ENCODE results near the gene EPHX1. TPM values are rescaled to one million over a fixed set of nuclear protein-coding genes. Genes with fewer than 3 reads are reported as not detected.

Gene EPHX1
- total and polyA plus RNA-seq, 2 donors (not counting 1 experiment from before 2014, with no cell fraction given) = 0.75 to 4.2 TPM

GRCh38 chr1:225881959-225882693, 72.2 kb downstream of the EPHX1 start, which contains the start of gene TMEM63A:
Gene TMEM63A (minus strand): TSS chr1:225882380. CDS start chr1:225877580, 4,800 bp downstream.
- intact Hi-C loops (cut with micrococcal nuclease) = loop anchor here (1.0 to 5.0 kb wide), 5 partner anchors 15 to 105 kb away; partner anchors contain the start of genes PYCR2 and SRP9
- Histone ChIP-seq H3K27ac (ENCODE audit: low read length in 2 of 2) (peak within 1 kb of the TSS; percentile 51 to 74), H3K9ac (ENCODE audit: low read length) (peak within 1 kb of the TSS; percentile 88), H3K79me2 (ENCODE audit: control insufficient read depth, insufficient read depth, low read length) (peaks cover 63% of the 10 kb centered on the region), H3K9me3 (ENCODE audit: control extremely low read depth in 1 of 3, control insufficient read depth in 2 of 3, insufficient read depth in 1 of 3, low read length in 2 of 3) (no peaks in the 10 kb centered on the region), H3K36me3 (replicated peaks in 1 of 2; ENCODE audit: control extremely low read depth in 1 of 2, control insufficient read depth in 1 of 2, extremely low read depth in 1 of 2, insufficient read depth in 2 of 2, low read length in 1 of 2) (peaks cover 0 to 16% of the 10 kb centered on the region in 2 experiments), H2AFZ (ENCODE audit: insufficient read depth, low read depth, low read length, poor library complexity, severe bottlenecking) (peak within 1 kb of the TSS; percentile 89), H3K27me3 (replicated peaks in 1 of 4; ENCODE audit: control extremely low read depth in 1 of 4, control insufficient read depth in 3 of 4, insufficient read depth in 4 of 4, low read length in 3 of 4) (no peaks in the 10 kb centered on the region), H3K4me1 (ENCODE audit: control insufficient read depth in 2 of 2, insufficient read depth in 2 of 2, low read length in 2 of 2) (peaks cover 30 to 42% of the 10 kb centered on the region in 2 donors), H3K4me2 (replicated peaks; ENCODE audit: low read depth, low read length, poor library complexity, severe bottlenecking) (peak within 1 kb of the TSS; percentile 88), H4K20me1 (ENCODE audit: control insufficient read depth, insufficient read depth, low read length, poor library complexity, severe bottlenecking) (peaks cover 36% of the 10 kb centered on the region), H3K4me3 (ENCODE audit: control extremely low read depth in 1 of 5, extremely low read depth in 1 of 5, insufficient read depth in 1 of 5, low read depth in 2 of 5, low read length in 4 of 5) (peak within 1 kb of the TSS; percentile 86 to 99 (median 96))
- no peak for TF ChIP-seq EZH2 (IDR thresholded peaks at IDR 0.05; ENCODE audit: borderline replicate concordance, insufficient read depth, low read depth, low read length, poor library complexity, severe bottlenecking)
- TF ChIP-seq, protein P1, sequence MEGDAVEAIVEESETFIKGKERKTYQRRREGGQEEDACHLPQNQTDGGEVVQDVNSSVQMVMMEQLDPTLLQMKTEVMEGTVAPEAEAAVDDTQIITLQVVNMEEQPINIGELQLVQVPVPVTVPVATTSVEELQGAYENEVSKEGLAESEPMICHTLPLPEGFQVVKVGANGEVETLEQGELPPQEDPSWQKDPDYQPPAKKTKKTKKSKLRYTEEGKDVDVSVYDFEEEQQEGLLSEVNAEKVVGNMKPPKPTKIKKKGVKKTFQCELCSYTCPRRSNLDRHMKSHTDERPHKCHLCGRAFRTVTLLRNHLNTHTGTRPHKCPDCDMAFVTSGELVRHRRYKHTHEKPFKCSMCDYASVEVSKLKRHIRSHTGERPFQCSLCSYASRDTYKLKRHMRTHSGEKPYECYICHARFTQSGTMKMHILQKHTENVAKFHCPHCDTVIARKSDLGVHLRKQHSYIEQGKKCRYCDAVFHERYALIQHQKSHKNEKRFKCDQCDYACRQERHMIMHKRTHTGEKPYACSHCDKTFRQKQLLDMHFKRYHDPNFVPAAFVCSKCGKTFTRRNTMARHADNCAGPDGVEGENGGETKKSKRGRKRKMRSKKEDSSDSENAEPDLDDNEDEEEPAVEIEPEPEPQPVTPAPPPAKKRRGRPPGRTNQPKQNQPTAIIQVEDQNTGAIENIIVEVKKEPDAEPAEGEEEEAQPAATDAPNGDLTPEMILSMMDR (IDR thresholded peaks at IDR 0.05) = peak; percentile 23
- ChIA-PET POLR2A (interaction anchor here (0.7 to 3.3 kb wide), 13 partner anchors 10 to 423 kb away, joined by 3 to 38 read pairs (median 5); partner anchors contain the start of genes PYCR2, SDE2 and SRP9), CTCF (interaction anchor here (0.6 to 5.7 kb wide), 21 partner anchors 11 to 414 kb away, joined by 3 to 59 read pairs (median 5); partner anchors contain the start of genes PYCR2 and SRP9)
- peak; percentile 78 for ATAC-seq (ENCODE audit: low read depth)
- peaks cover 48% of the 10 kb centered on the region for H3K4me1 Mint-ChIP-seq
- peak; percentile 91 for DNase-seq
- peak within 1 kb of the TSS; percentile 91 for H3K27ac Mint-ChIP-seq
- H3K27me3 Mint-ChIP-seq = no peaks in the 10 kb centered on the region
- WGBS (ENCODE audit: insufficient coverage) = 0% methylated on average over 61 of the region's 64 CpGs
- peak within 1 kb of the TSS; percentile 96 for H3K4me3 Mint-ChIP-seq
- no peaks in the 10 kb centered on the region for H3K9me3 Mint-ChIP-seq (ENCODE audit: insufficient read depth)
